Activated CD8-positive, alpha-beta T cell treated with anti-CD3 and anti-CD28 coated beads, Interleukin-2, amount 10 ng/mL, durations not matched to agents 7 days and 5 days (primary cell): ENCODE data around the gene ARSB. TPM values are rescaled to one million over a fixed set of nuclear protein-coding genes. Genes with fewer than 3 reads are reported as not detected.
"Not testable (repeated sequence)": the region's sequence is repeated elsewhere in the genome, so short reads cannot be mapped to it uniquely, and the experiment has no call there.

Experiments
- ATAC-seq: fragments of 150-1000 bp; cut with Tn5 transposase; one replicate; pipeline ENCODE4 v1.10.0; 2021; ENCODE audit warnings: moderate library complexity
- CTCF ChIA-PET: fragments of 350-600 bp; sonication (Branson Sonifier 250); formaldehyde crosslinking; loops from one replicate; lab custom pipeline; 2021; ENCODE audit warnings: antibody characterized with exemption; lab: Charles Lee
- POLR2A ChIA-PET: fragments of 350-600 bp; sonication (Branson Sonifier 250); formaldehyde crosslinking; loops from one replicate; lab custom pipeline; 2021; ENCODE audit warnings: antibody characterized with exemption; lab: Charles Lee
- DNase-seq: peaks from one replicate; pipeline ENCODE4 v3.0.0-alpha.2; 2020
- H3K27ac Mint-ChIP-seq: one replicate; pipeline ENCODE4 v1.8.0; 2021; ENCODE audit warnings: mild to moderate bottlenecking, mixed read lengths
- H3K27me3 Mint-ChIP-seq: one replicate; pipeline ENCODE4 v1.8.0; 2021; ENCODE audit warnings: low read depth, mixed read lengths
- H3K36me3 Mint-ChIP-seq: one replicate; pipeline ENCODE4 v1.8.0; 2021; ENCODE audit warnings: low read depth, mixed read lengths
- H3K4me1 Mint-ChIP-seq: one replicate; pipeline ENCODE4 v1.8.0; 2021; ENCODE audit warnings: low read depth, mixed read lengths
- H3K4me3 Mint-ChIP-seq: one replicate; pipeline ENCODE4 v1.8.0; 2021; ENCODE audit warnings: mild to moderate bottlenecking, mixed read lengths
- H3K9me3 Mint-ChIP-seq: one replicate; pipeline ENCODE4 v1.8.0; 2022; ENCODE audit warnings: mixed read lengths; ENCODE audit not compliant: insufficient read depth
- total RNA-seq, 2 experiments: library from RNA; stranded (reverse); gene quantifications; one replicate each; pipeline ENCODE4 v1.2.3, GENCODE V29; 2021

The ARSB gene
- total RNA-seq, 2 experiments from 2014 or later: 10.3 TPM

GRCh38 chr5:78995521-78996007, 10.5 kb upstream of the ARSB start:
- H3K27me3 Mint-ChIP-seq: peaks cover 19% of the 10 kb centered on the region
- DNase-seq: no peak
- no peak for ATAC-seq
- H3K4me3 Mint-ChIP-seq: no peak overlapping the region
- ChIA-PET CTCF (interaction anchor here (1.0 to 3.4 kb wide), 4 partner anchors 11 to 138 kb away, joined by 3 to 15 read pairs (median 4); partner anchors contain the start of gene ARSB), POLR2A (interaction anchor here (0.7 kb wide), 1 partner anchor 10 kb away, joined by 3 read pairs; no protein-coding TSS in a partner anchor)
- H3K36me3 Mint-ChIP-seq: peaks cover 3% of the 10 kb centered on the region
- no peak overlapping the region for H3K27ac Mint-ChIP-seq
- peaks cover 19% of the 10 kb centered on the region for H3K4me1 Mint-ChIP-seq
- no peaks in the 10 kb centered on the region for H3K9me3 Mint-ChIP-seq

- DNase-seq: no peak
- Mint-ChIP-seq H3K9me3 (no peaks in the 10 kb centered on the region), H3K27ac (peak overlapping the region; percentile 6), H3K4me3 (no peak overlapping the region), H3K4me1 (peaks cover 19% of the 10 kb centered on the region), H3K36me3 (peaks cover 3% of the 10 kb centered on the region), H3K27me3 (peaks cover 11% of the 10 kb centered on the region)
- POLR2A ChIA-PET: no interaction called here
- peak; percentile 74 for ATAC-seq
- CTCF ChIA-PET: interaction anchor here (1.2 to 3.4 kb wide), 2 partner anchors 28 to 140 kb away, joined by 3 to 15 read pairs; no protein-coding TSS in a partner anchor
These were observed 8.1 kb upstream of the ARSB start for GRCh38 chr5:78993165-78993564.

- POLR2A ChIA-PET: interaction anchor here (0.7 kb wide), 1 partner anchor 586 kb away, joined by 3 read pairs; no protein-coding TSS in a partner anchor
- Mint-ChIP-seq H3K4me3 (no peak overlapping the region), H3K27me3 (peaks cover 7% of the 10 kb centered on the region), H3K9me3 (no peaks in the 10 kb centered on the region), H3K36me3 (peaks cover 3% of the 10 kb centered on the region), H3K4me1 (peaks cover 19% of the 10 kb centered on the region), H3K27ac (no peak overlapping the region)
- CTCF ChIA-PET: interaction anchor here (0.6 to 0.9 kb wide), 5 partner anchors 11 to 93 kb away, joined by 3 to 6 read pairs (median 4); no protein-coding TSS in a partner anchor
- DNase-seq (no peak), ATAC-seq (no peak)
These were observed 7.0 kb upstream of the ARSB start for GRCh38 chr5:78992146-78992545.

- POLR2A ChIA-PET: no interaction called here
- Mint-ChIP-seq H3K4me1 (peaks cover 28% of the 10 kb centered on the region), H3K27me3 (no peaks in the 10 kb centered on the region), H3K27ac (no peak overlapping the region), H3K9me3 (no peaks in the 10 kb centered on the region), H3K36me3 (no peaks in the 10 kb centered on the region), H3K4me3 (no peak overlapping the region)
- CTCF ChIA-PET: interaction anchor here (1.5 to 1.6 kb wide), 2 partner anchors 32 to 36 kb away, joined by 5 to 6 read pairs; no protein-coding TSS in a partner anchor
- ATAC-seq (no peak), DNase-seq (no peak)
These were observed 4.0 kb upstream of the ARSB start for GRCh38 chr5:78989080-78989479.

- Mint-ChIP-seq H3K36me3 (no peaks in the 10 kb centered on the region), H3K4me1 (peaks cover 36% of the 10 kb centered on the region), H3K27me3 (no peaks in the 10 kb centered on the region), H3K4me3 (peak overlapping the region; percentile 82), H3K9me3 (no peaks in the 10 kb centered on the region), H3K27ac (peak overlapping the region; percentile 91)
- ATAC-seq (peak; percentile 45), DNase-seq (peak; percentile 71)
- ChIA-PET POLR2A (interaction anchor here (0.6 to 1.6 kb wide), 9 partner anchors 9 to 675 kb away, joined by 3 to 7 read pairs (median 3); no protein-coding TSS in a partner anchor), CTCF (interaction anchor here (1.0 to 3.3 kb wide), 7 partner anchors 9 to 147 kb away, joined by 3 to 24 read pairs (median 4); no protein-coding TSS in a partner anchor)
These were observed 664 bp upstream of the ARSB start for GRCh38 chr5:78985725-78986223.

GRCh38 chr5:78984439-78985115, 533 bp downstream of the ARSB start:
- peak overlapping the region; percentile 89 for H3K4me3 Mint-ChIP-seq
- DNase-seq (peak; percentile 80), ATAC-seq (peak; percentile 71)
- ChIA-PET CTCF (interaction anchor here (0.5 to 3.3 kb wide), 11 partner anchors 9 to 822 kb away, joined by 3 to 24 read pairs (median 3); no protein-coding TSS in a partner anchor), POLR2A (interaction anchor here (0.5 to 1.6 kb wide), 8 partner anchors 10 to 649 kb away, joined by 3 to 6 read pairs (median 4); partner anchors contain the start of genes JMY and SCAMP1)
- H3K4me1 Mint-ChIP-seq: peaks cover 45% of the 10 kb centered on the region
- peaks cover 3% of the 10 kb centered on the region for H3K36me3 Mint-ChIP-seq
- peak overlapping the region; percentile 95 for H3K27ac Mint-ChIP-seq
- no peaks in the 10 kb centered on the region for H3K27me3 Mint-ChIP-seq
- no peaks in the 10 kb centered on the region for H3K9me3 Mint-ChIP-seq

- H3K4me1 Mint-ChIP-seq: peaks cover 52% of the 10 kb centered on the region
- H3K27me3 Mint-ChIP-seq: no peaks in the 10 kb centered on the region
These were observed 1.3 kb downstream of the ARSB start for GRCh38 chr5:78983601-78984438.

GRCh38 chr5:78983194-78983593, 1.9 kb downstream of the ARSB start:
- H3K27me3 Mint-ChIP-seq, POLR2A ChIA-PET, ATAC-seq, H3K9me3 Mint-ChIP-seq, DNase-seq, H3K36me3 Mint-ChIP-seq: not testable (repeated sequence)
- CTCF ChIA-PET: interaction anchor here (1.9 to 3.3 kb wide), 3 partner anchors 37 to 150 kb away, joined by 10 to 24 read pairs (median 14); no protein-coding TSS in a partner anchor
- Mint-ChIP-seq H3K4me3 (peak overlapping the region; percentile 89), H3K4me1 (peaks cover 53% of the 10 kb centered on the region), H3K27ac (peak overlapping the region; percentile 95)

More at GRCh38 chr5:78983601-78984438, 1.3 kb downstream of the ARSB start:
- POLR2A ChIA-PET: interaction anchor here (0.7 to 1.4 kb wide), 4 partner anchors 13 to 623 kb away, joined by 3 to 6 read pairs (median 5); partner anchors contain the start of genes JMY and SCAMP1
- Mint-ChIP-seq H3K36me3 (peaks cover 4% of the 10 kb centered on the region), H3K27ac (peak overlapping the region; percentile 95), H3K9me3 (no peaks in the 10 kb centered on the region), H3K4me3 (peak overlapping the region; percentile 89)
- ATAC-seq (no peak), DNase-seq (no peak)
- CTCF ChIA-PET: interaction anchor here (0.5 to 3.3 kb wide), 10 partner anchors 8 to 821 kb away, joined by 3 to 24 read pairs (median 4); no protein-coding TSS in a partner anchor

- ChIA-PET CTCF (interaction anchor here (1.1 kb wide), 1 partner anchor 153 kb away, joined by 4 read pairs; no protein-coding TSS in a partner anchor), POLR2A (no interaction called here)
- Mint-ChIP-seq H3K27ac (no peak overlapping the region), H3K4me1 (peaks cover 43% of the 10 kb centered on the region), H3K4me3 (no peak overlapping the region), H3K36me3 (peaks cover 4% of the 10 kb centered on the region), H3K27me3 (no peaks in the 10 kb centered on the region), H3K9me3 (no peaks in the 10 kb centered on the region)
- ATAC-seq: no peak
- DNase-seq: no peak
These were observed 5.2 kb downstream of the ARSB start for GRCh38 chr5:78979909-78980308.

- no peak for DNase-seq
These were observed 5.9 kb downstream of the ARSB start for GRCh38 chr5:78979117-78979742.

More at GRCh38 chr5:78979117-78979742, 5.9 kb downstream of the ARSB start:
- Mint-ChIP-seq H3K36me3 (peaks cover 4% of the 10 kb centered on the region), H3K4me3 (no peak overlapping the region), H3K27ac (no peak overlapping the region), H3K27me3 (no peaks in the 10 kb centered on the region), H3K9me3 (no peaks in the 10 kb centered on the region), H3K4me1 (peaks cover 44% of the 10 kb centered on the region)
- CTCF ChIA-PET: no interaction called here
- POLR2A ChIA-PET: no interaction called here
- ATAC-seq: no peak
